Ectodermal cell (in vitro differentiated cells): ENCODE results near the gene PHKG2.

ENCODE experiments used
- H3K27ac ChIP-seq: 2 replicates; pipeline ENCODE4 v1.7.0; 2013; ENCODE audit warnings: mild to moderate bottlenecking, low read depth, low read length; ENCODE audit not compliant: insufficient read depth, poor library complexity, severe bottlenecking
- H3K27me3 ChIP-seq: 2 replicates; pipeline ENCODE4 v1.7.0; 2013; ENCODE audit warnings: mild to moderate bottlenecking, low read length; ENCODE audit not compliant: insufficient read depth, control insufficient read depth, poor library complexity, severe bottlenecking
- H3K36me3 ChIP-seq: one replicate; pipeline ENCODE4 v1.7.0; 2013; ENCODE audit warnings: low read length; ENCODE audit not compliant: control insufficient read depth, insufficient read depth
- H3K4me1 ChIP-seq: one replicate; pipeline ENCODE4 v1.7.0; 2013; ENCODE audit warnings: low read length; ENCODE audit not compliant: control insufficient read depth, insufficient read depth
- H3K4me3 ChIP-seq: 2 replicates; pipeline ENCODE4 v1.7.0; 2013; ENCODE audit warnings: low read depth, low read length, control low read depth; ENCODE audit not compliant: insufficient read depth
- H3K9me3 ChIP-seq: 2 replicates; pipeline ENCODE4 v1.7.0; 2013; ENCODE audit warnings: mild to moderate bottlenecking, low read length, moderate library complexity; ENCODE audit not compliant: control insufficient read depth
- WGBS, 2 experiments: methylation state at CpG; one replicate each; pipeline ENCODE4 v1.1.7; 2013; ENCODE audit warnings: missing lambda C conversion rate in 2 of 2; 5-methylcytosine and 5-hydroxymethylcytosine counted together

Gene PHKG2

DNA sequence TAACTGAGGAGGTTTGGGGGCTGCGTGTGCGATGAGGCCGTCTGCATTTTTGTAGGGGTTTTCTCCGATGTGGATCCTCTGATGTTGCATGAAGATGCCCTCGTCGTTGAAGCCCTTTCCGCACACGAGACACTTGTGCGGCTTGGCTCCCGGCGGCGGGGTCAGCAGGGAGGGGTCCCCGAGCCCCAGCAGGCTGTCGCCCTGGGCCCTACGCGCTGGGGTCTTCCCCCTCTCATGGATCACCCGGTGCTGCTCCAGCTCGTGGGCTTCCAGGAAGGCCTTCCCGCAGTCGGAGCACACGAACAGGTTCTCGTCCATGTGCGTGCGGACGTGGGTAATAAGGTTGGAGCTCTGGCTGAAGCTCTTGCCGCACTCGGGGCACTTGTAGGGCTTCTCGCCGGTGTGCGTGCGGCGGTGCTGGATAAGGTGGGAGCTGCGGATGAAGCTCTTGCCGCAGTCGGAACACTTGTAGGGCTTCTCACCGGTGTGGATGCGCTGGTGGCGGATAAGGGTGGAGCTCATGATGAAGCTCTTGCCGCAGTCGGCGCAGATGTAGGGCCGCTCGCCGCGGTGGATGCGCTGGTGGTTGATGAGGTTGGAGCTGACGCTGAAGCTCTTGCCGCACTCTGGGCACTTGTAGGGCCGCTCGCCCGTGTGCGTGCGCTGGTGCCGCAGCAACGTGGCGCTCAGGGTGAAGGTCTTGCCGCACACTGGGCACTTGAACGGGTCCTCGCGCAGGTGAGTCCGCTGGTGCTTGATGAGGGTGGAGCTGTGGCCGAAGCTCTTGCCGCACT lies 34.5 kb downstream of the PHKG2 start:
- Histone ChIP-seq H3K9me3 (no peaks in the 10 kb centered on the region), H3K27ac (no peak overlapping the region), H3K4me1 (peaks cover 13% of the 10 kb centered on the region), H3K27me3 (no peaks in the 10 kb centered on the region), H3K36me3 (peaks cover 21% of the 10 kb centered on the region), H3K4me3 (no peak overlapping the region)
- WGBS, 2 experiments: 97% methylated on average over 63 of the region's 63 CpGs

GRCh38 chr16:30783280-30784109 lies 35.3 kb downstream of the PHKG2 start:
- 94 to 96% methylated on average over 57 of the region's 57 CpGs for WGBS, 2 experiments
- peaks cover 21% of the 10 kb centered on the region for H3K36me3 ChIP-seq
- no peaks in the 10 kb centered on the region for H3K9me3 ChIP-seq
- H3K4me1 ChIP-seq: peaks cover 8% of the 10 kb centered on the region
- no peak overlapping the region for H3K4me3 ChIP-seq
- no peaks in the 10 kb centered on the region for H3K27me3 ChIP-seq
- H3K27ac ChIP-seq: no peak overlapping the region

GRCh38 chr16:30784215-30784614 lies 36.0 kb downstream of the PHKG2 start:
- Histone ChIP-seq H3K4me1 (peaks cover 8% of the 10 kb centered on the region), H3K9me3 (no peaks in the 10 kb centered on the region), H3K27me3 (no peaks in the 10 kb centered on the region), H3K27ac (no peak overlapping the region), H3K36me3 (peaks cover 21% of the 10 kb centered on the region), H3K4me3 (no peak overlapping the region)
- WGBS, 2 experiments: 93 to 95% methylated on average over 18 of the region's 18 CpGs

- 88 to 90% methylated on average over 7 of the region's 7 CpGs for WGBS, 2 experiments
- Histone ChIP-seq H3K4me3 (peak overlapping the region; percentile 88), H3K4me1 (peaks cover 8% of the 10 kb centered on the region), H3K9me3 (no peaks in the 10 kb centered on the region), H3K36me3 (peaks cover 21% of the 10 kb centered on the region), H3K27ac (no peak overlapping the region), H3K27me3 (no peaks in the 10 kb centered on the region)
Measured at GRCh38 chr16:30785126-30786106, 37.2 kb downstream of the PHKG2 start.

DNA sequence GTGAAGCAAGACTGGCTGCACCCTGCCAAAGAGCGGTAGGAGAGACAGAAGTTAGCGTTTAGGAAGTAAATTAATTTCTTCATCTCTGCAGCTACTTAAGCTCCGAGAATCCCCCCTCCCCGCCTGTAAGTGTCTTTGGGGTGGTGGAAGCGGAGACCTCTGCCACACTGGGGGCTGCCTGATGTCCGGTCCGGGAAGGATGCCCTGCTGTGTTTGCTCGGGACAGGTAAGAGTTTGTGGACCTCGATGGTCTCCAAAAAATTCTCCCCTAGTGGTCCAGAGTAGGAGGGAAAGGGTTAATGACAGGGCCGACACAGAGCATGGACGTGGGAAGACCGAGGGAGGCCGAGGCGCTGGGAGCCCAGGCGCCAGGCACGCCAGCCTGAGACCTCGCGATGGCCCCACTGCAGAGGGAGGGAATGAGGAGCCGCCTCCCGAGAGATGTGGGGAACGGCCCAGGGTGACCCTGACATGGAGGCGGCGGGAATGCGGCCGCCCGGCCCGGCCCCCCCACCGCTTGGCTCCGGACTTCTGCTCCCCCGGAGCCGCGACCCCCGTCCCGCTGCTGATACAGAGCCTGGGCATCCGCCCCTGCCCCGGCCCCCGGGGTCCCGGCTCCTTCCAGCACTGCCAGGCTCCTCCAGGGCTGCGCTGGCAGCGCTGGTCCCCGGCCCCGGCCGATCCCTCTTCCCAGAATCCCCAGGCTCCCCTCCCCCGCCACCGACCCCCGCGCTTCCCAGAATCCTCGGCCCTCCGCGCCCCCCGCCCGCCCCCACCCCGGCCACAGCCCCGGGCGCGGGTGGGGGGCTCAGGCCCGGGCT lies 38.1 kb downstream of the PHKG2 start:
- Histone ChIP-seq H3K4me3 (peak overlapping the region; percentile 88), H3K4me1 (peaks cover 8% of the 10 kb centered on the region), H3K27me3 (no peaks in the 10 kb centered on the region), H3K9me3 (no peaks in the 10 kb centered on the region), H3K36me3 (peaks cover 21% of the 10 kb centered on the region), H3K27ac (no peak overlapping the region)
- WGBS, 2 experiments: 4 to 6% methylated on average over 50 to 57 of the region's 57 CpGs

DNA sequence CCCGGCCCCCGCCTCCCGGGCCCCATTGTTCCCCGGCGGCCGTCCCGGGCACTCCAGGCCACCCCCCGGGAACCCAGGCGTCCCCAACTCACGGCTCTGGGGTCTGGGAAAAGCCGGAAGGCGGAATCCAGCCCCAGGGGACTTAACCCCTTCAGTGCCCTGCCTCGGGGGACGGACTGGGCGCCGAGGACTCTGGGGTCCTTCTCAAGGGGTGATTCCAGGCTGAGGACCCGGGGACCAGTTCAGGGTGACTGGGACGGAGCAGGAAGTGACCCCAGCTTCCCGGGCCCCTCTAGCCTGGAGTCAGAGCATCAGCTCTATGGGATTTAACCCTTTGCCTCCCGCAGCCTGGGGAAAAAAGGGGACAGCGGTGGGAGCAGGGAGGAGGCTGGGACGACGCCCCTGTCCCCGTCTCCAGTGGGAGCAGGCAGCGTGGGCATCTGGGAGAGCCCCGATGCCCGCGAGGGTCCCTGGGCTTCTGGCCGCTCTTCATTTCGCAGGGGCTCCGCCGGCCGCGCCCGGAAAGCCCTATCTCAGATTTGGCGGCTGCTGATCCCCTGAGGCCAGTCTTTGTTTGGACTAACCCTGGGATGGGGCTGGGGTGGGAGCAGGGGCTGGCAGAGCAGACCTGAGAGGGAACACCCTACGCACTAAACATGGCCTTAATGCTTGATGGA lies 38.8 kb downstream of the PHKG2 start, which contains the start of gene ZNF629:
TSS of gene ZNF629 (minus strand) at position 270 of the 677 bp plus-strand sequence. CDS start 2,723 bp downstream, outside the sequence.
- Histone ChIP-seq H3K4me1 (peaks cover 8% of the 10 kb centered on the region), H3K36me3 (peaks cover 14% of the 10 kb centered on the region), H3K27me3 (no peaks in the 10 kb centered on the region), H3K9me3 (no peaks in the 10 kb centered on the region), H3K27ac (peak within 1 kb of the TSS; percentile 68), H3K4me3 (peak within 1 kb of the TSS; percentile 88)
- WGBS, 2 experiments: 1% methylated on average over 37 of the region's 37 CpGs

GRCh38 chr16:30787613-30788378 lies 39.6 kb downstream of the PHKG2 start:
- 67 to 68% methylated on average over 11 of the region's 11 CpGs for WGBS, 2 experiments
- Histone ChIP-seq H3K27me3 (no peaks in the 10 kb centered on the region), H3K27ac (no peak overlapping the region)

GRCh38 chr16:30793508-30794069 lies 45.4 kb downstream of the PHKG2 start:
- no peaks in the 10 kb centered on the region for H3K9me3 ChIP-seq
- 83 to 85% methylated on average over 7 of the region's 7 CpGs for WGBS, 2 experiments
- H3K4me1 ChIP-seq: no peaks in the 10 kb centered on the region
- no peaks in the 10 kb centered on the region for H3K27me3 ChIP-seq
- no peak overlapping the region for H3K4me3 ChIP-seq
- no peaks in the 10 kb centered on the region for H3K36me3 ChIP-seq
- H3K27ac ChIP-seq: no peak overlapping the region

More at GRCh38 chr16:30787613-30788378, 39.6 kb downstream of the PHKG2 start:
- Histone ChIP-seq H3K4me3 (peak overlapping the region; percentile 88), H3K4me1 (peaks cover 8% of the 10 kb centered on the region), H3K36me3 (peaks cover 9% of the 10 kb centered on the region), H3K9me3 (no peaks in the 10 kb centered on the region)
